Effector memory CD8-positive, alpha-beta T cell (primary cell): ENCODE results near the gene CALB2.

ENCODE experiments used
- ATAC-seq: fragments of 150-1000 bp; cut with Tn5 transposase; replicated peaks from 2 replicates; pipeline ENCODE4 v1.10.0; 2021; ENCODE audit warnings: mild to moderate bottlenecking, moderate library complexity
- DNase-seq, 3 experiments: peaks; one replicate each; pipeline ENCODE4 v3.0.0; 2021
- H3K27ac Mint-ChIP-seq, 2 donors: one replicate each; pipeline ENCODE4 v1.8.0; 2022; ENCODE audit warnings: mild to moderate bottlenecking in 2 of 2, mixed read lengths in 2 of 2, moderate library complexity in 2 of 2
- H3K27me3 Mint-ChIP-seq, 2 donors: one replicate each; pipeline ENCODE4 v1.8.0; 2022; ENCODE audit warnings: mixed read lengths in 2 of 2
- H3K36me3 Mint-ChIP-seq: one replicate; pipeline ENCODE4 v1.8.0; 2022; ENCODE audit warnings: mild to moderate bottlenecking, moderate library complexity, mixed read lengths; ENCODE audit not compliant: insufficient read depth
- H3K4me1 Mint-ChIP-seq, 2 donors: one replicate each; pipeline ENCODE4 v1.8.0; 2022; ENCODE audit warnings: low read depth in 2 of 2, mixed read lengths in 2 of 2
- H3K4me3 Mint-ChIP-seq, 2 donors: one replicate each; pipeline ENCODE4 v1.8.0; 2022; ENCODE audit warnings: mild to moderate bottlenecking in 2 of 2, mixed read lengths in 2 of 2, moderate library complexity in 2 of 2
- H3K9me3 Mint-ChIP-seq, 2 donors: one replicate each; pipeline ENCODE4 v1.8.0; 2022; ENCODE audit warnings: mixed read lengths in 2 of 2

Gene CALB2

GRCh38 chr16:71409011-71409775, 50.7 kb downstream of the CALB2 start:
- H3K9me3 Mint-ChIP-seq = no peaks in the 10 kb centered on the region
- H3K4me3 Mint-ChIP-seq = no peak overlapping the region
- no peak overlapping the region for H3K27ac Mint-ChIP-seq
- DNase-seq (no peak), ATAC-seq (no peak)
- peaks cover 0 to 16% of the 10 kb centered on the region in 2 donors for H3K4me1 Mint-ChIP-seq
- peaks cover 5% of the 10 kb centered on the region for H3K36me3 Mint-ChIP-seq
- peaks cover 28 to 90% of the 10 kb centered on the region in 2 donors for H3K27me3 Mint-ChIP-seq

- no peak overlapping the region for H3K27ac Mint-ChIP-seq
- peaks cover 0 to 16% of the 10 kb centered on the region in 2 donors for H3K4me1 Mint-ChIP-seq
- no peak for ATAC-seq
- H3K36me3 Mint-ChIP-seq = peaks cover 5% of the 10 kb centered on the region
- no peaks in the 10 kb centered on the region for H3K9me3 Mint-ChIP-seq
- H3K27me3 Mint-ChIP-seq = peaks cover 19 to 83% of the 10 kb centered on the region in 2 donors
- no peak overlapping the region for H3K4me3 Mint-ChIP-seq
- no peak for DNase-seq
These were observed 51.6 kb downstream of the CALB2 start for GRCh38 chr16:71410146-71410545.

GRCh38 chr16:71412270-71413160, 54.0 kb downstream of the CALB2 start:
- H3K4me1 Mint-ChIP-seq = peaks cover 0 to 12% of the 10 kb centered on the region in 2 donors
- H3K4me3 Mint-ChIP-seq = no peak overlapping the region
- ATAC-seq = peak; percentile 70
- H3K27ac Mint-ChIP-seq = no peak overlapping the region
- DNase-seq = peak; percentile 65 to 66 (median 66)
- H3K9me3 Mint-ChIP-seq = no peaks in the 10 kb centered on the region
- H3K27me3 Mint-ChIP-seq = peaks cover 38 to 85% of the 10 kb centered on the region in 2 donors
- H3K36me3 Mint-ChIP-seq = peaks cover 3% of the 10 kb centered on the region

- H3K36me3 Mint-ChIP-seq = peaks cover 3% of the 10 kb centered on the region
- peaks cover 0 to 5% of the 10 kb centered on the region in 2 donors for H3K4me1 Mint-ChIP-seq
- H3K27ac Mint-ChIP-seq = no peak overlapping the region
- DNase-seq (no peak), ATAC-seq (no peak)
- H3K4me3 Mint-ChIP-seq = no peak overlapping the region
- peaks cover 44 to 85% of the 10 kb centered on the region in 2 donors for H3K27me3 Mint-ChIP-seq
- no peaks in the 10 kb centered on the region for H3K9me3 Mint-ChIP-seq
These were observed 54.8 kb downstream of the CALB2 start for GRCh38 chr16:71413341-71413740.

- H3K27me3 Mint-ChIP-seq = peaks cover 46 to 85% of the 10 kb centered on the region in 2 donors
These were observed 55.5 kb downstream of the CALB2 start for GRCh38 chr16:71414038-71414437.

GRCh38 chr16:71421911-71422310, 63.4 kb downstream of the CALB2 start:
- Mint-ChIP-seq H3K36me3 (no peaks in the 10 kb centered on the region), H3K27ac (no peak overlapping the region), H3K4me3 (no peak overlapping the region), H3K27me3 (peaks cover 63 to 86% of the 10 kb centered on the region in 2 donors), H3K4me1 (peaks cover 0 to 5% of the 10 kb centered on the region in 2 donors), H3K9me3 (no peaks in the 10 kb centered on the region)
- peak; percentile 41 for ATAC-seq
- DNase-seq = peak in 1 of 3 experiments; percentile 6

More at GRCh38 chr16:71414038-71414437, 55.5 kb downstream of the CALB2 start:
- ATAC-seq = no peak
- Mint-ChIP-seq H3K4me1 (peaks cover 0 to 4% of the 10 kb centered on the region in 2 donors), H3K36me3 (peaks cover 3% of the 10 kb centered on the region), H3K27ac (no peak overlapping the region), H3K9me3 (no peaks in the 10 kb centered on the region), H3K4me3 (no peak overlapping the region)
- DNase-seq = no peak

- peaks cover 62 to 91% of the 10 kb centered on the region in 2 donors for H3K27me3 Mint-ChIP-seq
- no peak for ATAC-seq
- no peak for DNase-seq
- H3K4me3 Mint-ChIP-seq = no peak overlapping the region
- H3K4me1 Mint-ChIP-seq = peaks cover 4 to 5% of the 10 kb centered on the region in 2 donors
- no peak overlapping the region for H3K27ac Mint-ChIP-seq
- no peaks in the 10 kb centered on the region for H3K9me3 Mint-ChIP-seq
- H3K36me3 Mint-ChIP-seq = no peaks in the 10 kb centered on the region
These were observed 64.5 kb downstream of the CALB2 start for GRCh38 chr16:71423016-71423415.

GRCh38 chr16:71423865-71424264, 65.3 kb downstream of the CALB2 start:
- Mint-ChIP-seq H3K36me3 (no peaks in the 10 kb centered on the region), H3K27me3 (peaks cover 58 to 91% of the 10 kb centered on the region in 2 donors), H3K4me3 (no peak overlapping the region), H3K9me3 (no peaks in the 10 kb centered on the region), H3K27ac (no peak overlapping the region), H3K4me1 (peaks cover 4 to 5% of the 10 kb centered on the region in 2 donors)
- DNase-seq (no peak), ATAC-seq (no peak)

- Mint-ChIP-seq H3K27ac (no peak overlapping the region), H3K4me3 (no peak overlapping the region), H3K27me3 (peaks cover 61 to 91% of the 10 kb centered on the region in 2 donors), H3K9me3 (no peaks in the 10 kb centered on the region), H3K36me3 (no peaks in the 10 kb centered on the region), H3K4me1 (peaks cover 4 to 5% of the 10 kb centered on the region in 2 donors)
- ATAC-seq = no peak
- DNase-seq = no peak
These were observed 66.1 kb downstream of the CALB2 start for GRCh38 chr16:71424626-71425025.

- H3K9me3 Mint-ChIP-seq = no peaks in the 10 kb centered on the region
- no peak overlapping the region for H3K27ac Mint-ChIP-seq
- H3K4me3 Mint-ChIP-seq = no peak overlapping the region
- H3K36me3 Mint-ChIP-seq = no peaks in the 10 kb centered on the region
- ATAC-seq = no peak
- no peak for DNase-seq
- peaks cover 4 to 5% of the 10 kb centered on the region in 2 donors for H3K4me1 Mint-ChIP-seq
- H3K27me3 Mint-ChIP-seq = peaks cover 64 to 93% of the 10 kb centered on the region in 2 donors
These were observed 67.2 kb downstream of the CALB2 start for GRCh38 chr16:71425746-71426068.

GRCh38 chr16:71426069-71426879, 67.8 kb downstream of the CALB2 start:
- Mint-ChIP-seq H3K9me3 (no peaks in the 10 kb centered on the region), H3K27ac (no peak overlapping the region), H3K27me3 (peaks cover 64 to 93% of the 10 kb centered on the region in 2 donors), H3K36me3 (no peaks in the 10 kb centered on the region), H3K4me3 (no peak overlapping the region), H3K4me1 (peaks cover 4 to 5% of the 10 kb centered on the region in 2 donors)
- ATAC-seq = no peak
- no peak for DNase-seq

GRCh38 chr16:71426880-71427615, 68.5 kb downstream of the CALB2 start:
- Mint-ChIP-seq H3K27ac (no peak overlapping the region), H3K9me3 (no peaks in the 10 kb centered on the region), H3K4me3 (no peak overlapping the region), H3K27me3 (peaks cover 70 to 97% of the 10 kb centered on the region in 2 donors), H3K4me1 (peaks cover 4 to 5% of the 10 kb centered on the region in 2 donors), H3K36me3 (no peaks in the 10 kb centered on the region)
- no peak for ATAC-seq
- DNase-seq = no peak
